Activated T-cell treated with anti-CD3 and anti-CD28 coated beads, Interleukin-2, amount 50 U/mL, for 24 hours (primary cell): ENCODE results near the gene GPR37L1.

Experiments
- DNase-seq: peaks from one replicate; pipeline ENCODE4 v3.0.0-alpha.2; 2020
- H3K27ac Mint-ChIP-seq: 2 replicates; pipeline ENCODE4 v1.8.0; 2020; ENCODE audit warnings: mild to moderate bottlenecking, mixed read lengths
- H3K27me3 Mint-ChIP-seq: 2 replicates; pipeline ENCODE4 v1.8.0; 2020; ENCODE audit warnings: mixed read lengths
- H3K36me3 Mint-ChIP-seq: 2 replicates; pipeline ENCODE4 v1.8.0; 2020; ENCODE audit warnings: low read depth, mixed read lengths
- H3K4me1 Mint-ChIP-seq: 2 replicates; pipeline ENCODE4 v1.8.0; 2020; ENCODE audit warnings: low read depth, mixed read lengths
- H3K4me3 Mint-ChIP-seq: 2 replicates; pipeline ENCODE4 v1.8.0; 2020; ENCODE audit warnings: mild to moderate bottlenecking, moderate library complexity, mixed read lengths
- H3K9me3 Mint-ChIP-seq: 2 replicates; pipeline ENCODE4 v1.8.0; 2020; ENCODE audit warnings: mixed read lengths

GPR37L1 gene

DNA sequence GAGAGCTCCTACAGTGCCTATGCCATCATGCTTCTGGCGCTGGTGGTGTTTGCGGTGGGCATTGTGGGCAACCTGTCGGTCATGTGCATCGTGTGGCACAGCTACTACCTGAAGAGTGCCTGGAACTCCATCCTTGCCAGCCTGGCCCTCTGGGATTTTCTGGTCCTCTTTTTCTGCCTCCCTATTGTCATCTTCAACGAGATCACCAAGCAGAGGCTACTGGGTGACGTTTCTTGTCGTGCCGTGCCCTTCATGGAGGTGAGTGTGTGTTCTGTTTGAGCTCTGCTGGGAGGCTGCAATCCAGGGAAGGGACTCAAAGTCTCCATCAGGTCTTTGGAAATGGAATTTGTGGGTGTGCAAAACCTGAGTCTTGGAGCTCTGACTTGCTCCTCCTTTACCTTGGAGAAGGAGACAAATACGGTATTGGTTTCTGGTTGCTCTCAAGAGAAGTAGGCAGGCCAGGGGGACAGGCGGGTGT is 658 bp downstream of the GPR37L1 start:
- H3K9me3 Mint-ChIP-seq: no peaks in the 10 kb centered on the region
- H3K36me3 Mint-ChIP-seq: no peaks in the 10 kb centered on the region
- no peak overlapping the region for H3K27ac Mint-ChIP-seq
- no peaks in the 10 kb centered on the region for H3K4me1 Mint-ChIP-seq
- no peak overlapping the region for H3K4me3 Mint-ChIP-seq
- DNase-seq: no peak
- peaks cover 13% of the 10 kb centered on the region for H3K27me3 Mint-ChIP-seq

GRCh38 chr1:202124142-202124541 is 1.4 kb downstream of the GPR37L1 start:
- Mint-ChIP-seq H3K36me3 (no peaks in the 10 kb centered on the region), H3K4me1 (no peaks in the 10 kb centered on the region), H3K9me3 (no peaks in the 10 kb centered on the region), H3K27ac (no peak overlapping the region), H3K27me3 (peaks cover 13% of the 10 kb centered on the region), H3K4me3 (no peak overlapping the region)
- DNase-seq: no peak

DNA sequence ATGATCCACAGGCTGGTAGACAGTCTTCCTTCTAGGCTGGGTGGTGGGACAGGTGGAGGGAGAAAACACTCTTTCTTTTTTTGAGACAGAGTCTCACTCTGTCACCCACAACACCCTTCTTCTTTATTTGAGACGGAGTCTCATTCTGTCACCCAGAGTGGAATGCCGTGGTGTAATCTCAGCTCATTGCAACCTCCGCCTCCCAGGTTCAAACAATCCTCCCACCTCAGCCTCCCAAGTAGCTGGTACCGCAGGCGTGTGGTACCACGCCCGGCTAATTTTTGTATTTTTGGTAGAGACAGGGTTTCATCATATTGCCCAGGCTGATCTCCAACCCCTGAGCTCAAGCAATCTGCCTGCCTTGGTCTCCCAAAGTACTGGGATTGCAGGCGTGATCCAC is 2.9 kb downstream of the GPR37L1 start:
- Mint-ChIP-seq H3K9me3 (no peaks in the 10 kb centered on the region), H3K27me3 (peaks cover 13% of the 10 kb centered on the region), H3K4me1 (no peaks in the 10 kb centered on the region), H3K27ac (no peak overlapping the region), H3K4me3 (no peak overlapping the region), H3K36me3 (no peaks in the 10 kb centered on the region)
- DNase-seq: no peak

- H3K4me1 Mint-ChIP-seq: no peaks in the 10 kb centered on the region
- no peak for DNase-seq
- no peaks in the 10 kb centered on the region for H3K36me3 Mint-ChIP-seq
- H3K27me3 Mint-ChIP-seq: peaks cover 8% of the 10 kb centered on the region
- no peaks in the 10 kb centered on the region for H3K9me3 Mint-ChIP-seq
- H3K27ac Mint-ChIP-seq: no peak overlapping the region
- H3K4me3 Mint-ChIP-seq: no peak overlapping the region
These were observed 3.7 kb downstream of the GPR37L1 start for GRCh38 chr1:202126426-202126825.

DNA sequence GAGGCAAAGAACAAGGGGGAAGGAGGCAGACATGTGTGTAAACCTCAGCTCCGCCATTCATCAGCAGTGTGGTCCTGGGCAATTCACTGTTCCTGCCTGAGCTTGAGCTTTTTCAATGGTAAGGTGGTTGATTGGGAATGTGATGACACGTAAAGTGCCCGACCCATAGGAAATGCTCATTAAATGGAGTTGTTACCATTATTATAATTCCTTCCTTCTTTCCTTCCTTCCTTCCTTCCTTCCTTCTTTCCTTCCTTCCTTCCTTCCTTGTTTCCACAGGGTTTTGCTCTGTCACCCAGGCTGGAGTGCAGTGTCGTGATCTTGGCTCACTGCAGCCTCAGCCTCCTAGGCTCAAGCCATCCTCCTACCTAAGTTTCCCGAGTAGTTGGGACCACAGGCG is 4.3 kb downstream of the GPR37L1 start:
- H3K36me3 Mint-ChIP-seq: peaks cover 4% of the 10 kb centered on the region
- no peaks in the 10 kb centered on the region for H3K4me1 Mint-ChIP-seq
- no peak overlapping the region for H3K27ac Mint-ChIP-seq
- peaks cover 3% of the 10 kb centered on the region for H3K27me3 Mint-ChIP-seq
- no peak overlapping the region for H3K4me3 Mint-ChIP-seq
- no peaks in the 10 kb centered on the region for H3K9me3 Mint-ChIP-seq
- no peak for DNase-seq

DNA sequence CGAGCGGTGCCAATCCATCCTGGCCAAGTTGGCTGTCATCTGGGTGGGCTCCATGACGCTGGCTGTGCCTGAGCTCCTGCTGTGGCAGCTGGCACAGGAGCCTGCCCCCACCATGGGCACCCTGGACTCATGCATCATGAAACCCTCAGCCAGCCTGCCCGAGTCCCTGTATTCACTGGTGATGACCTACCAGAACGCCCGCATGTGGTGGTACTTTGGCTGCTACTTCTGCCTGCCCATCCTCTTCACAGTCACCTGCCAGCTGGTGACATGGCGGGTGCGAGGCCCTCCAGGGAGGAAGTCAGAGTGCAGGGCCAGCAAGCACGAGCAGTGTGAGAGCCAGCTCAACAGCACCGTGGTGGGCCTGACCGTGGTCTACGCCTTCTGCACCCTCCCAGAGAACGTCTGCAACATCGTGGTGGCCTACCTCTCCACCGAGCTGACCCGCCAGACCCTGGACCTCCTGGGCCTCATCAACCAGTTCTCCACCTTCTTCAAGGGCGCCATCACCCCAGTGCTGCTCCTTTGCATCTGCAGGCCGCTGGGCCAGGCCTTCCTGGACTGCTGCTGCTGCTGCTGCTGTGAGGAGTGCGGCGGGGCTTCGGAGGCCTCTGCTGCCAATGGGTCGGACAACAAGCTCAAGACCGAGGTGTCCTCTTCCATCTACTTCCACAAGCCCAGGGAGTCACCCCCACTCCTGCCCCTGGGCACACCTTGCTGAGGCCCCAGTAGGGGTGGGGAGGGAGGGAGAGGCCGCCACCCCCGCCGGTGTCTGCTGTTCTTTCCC is 5.3 kb downstream of the GPR37L1 start:
- Mint-ChIP-seq H3K4me3 (no peak overlapping the region), H3K27ac (peak overlapping the region; percentile 54), H3K4me1 (no peaks in the 10 kb centered on the region), H3K27me3 (peaks cover 3% of the 10 kb centered on the region), H3K9me3 (no peaks in the 10 kb centered on the region), H3K36me3 (peaks cover 14% of the 10 kb centered on the region)
- no peak for DNase-seq

DNA sequence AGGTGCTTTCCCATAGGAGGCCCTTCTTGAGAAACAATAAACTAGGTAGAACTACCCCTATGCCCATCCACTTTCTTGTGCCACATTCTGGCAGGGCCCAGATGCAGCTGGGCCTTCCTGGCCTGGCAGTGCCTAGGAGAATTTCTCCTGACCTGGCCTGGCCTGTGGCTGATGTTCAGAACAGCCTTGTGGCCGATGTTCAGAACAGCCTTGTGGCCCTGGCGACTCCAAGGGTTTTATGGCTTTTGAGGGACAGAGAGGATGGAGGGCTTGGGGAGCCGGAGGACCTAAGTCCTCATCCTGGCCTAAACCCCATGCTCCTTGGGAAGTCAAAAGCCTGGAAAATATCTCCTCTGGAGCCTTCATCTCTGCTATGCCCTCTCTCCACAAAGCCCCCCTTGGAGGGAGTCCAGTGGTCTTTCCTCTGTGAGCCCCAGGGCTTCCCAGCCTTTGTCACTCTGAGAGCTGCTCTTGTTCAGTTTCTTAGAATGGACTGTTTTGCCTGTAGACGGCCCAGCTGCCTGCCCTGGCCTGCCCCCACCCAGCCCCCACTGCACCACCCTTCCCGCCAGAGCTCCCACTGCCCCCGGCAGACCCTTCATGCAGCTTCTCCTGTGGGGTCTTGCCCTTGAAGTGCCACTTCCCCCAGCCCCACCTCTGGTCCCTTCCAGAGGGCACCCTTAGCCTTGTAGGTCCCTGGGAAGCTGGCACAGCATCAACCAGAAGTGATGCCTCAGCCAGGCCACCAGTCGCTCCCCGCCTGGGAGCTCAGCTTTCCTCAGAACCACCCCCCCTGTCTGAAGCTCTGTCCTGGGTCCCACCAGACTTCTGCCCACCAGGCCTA is 7.0 kb downstream of the GPR37L1 start:
- Mint-ChIP-seq H3K4me3 (no peak overlapping the region), H3K4me1 (no peaks in the 10 kb centered on the region), H3K36me3 (peaks cover 28% of the 10 kb centered on the region), H3K27me3 (no peaks in the 10 kb centered on the region), H3K9me3 (no peaks in the 10 kb centered on the region), H3K27ac (no peak overlapping the region)
- DNase-seq: no peak

DNA sequence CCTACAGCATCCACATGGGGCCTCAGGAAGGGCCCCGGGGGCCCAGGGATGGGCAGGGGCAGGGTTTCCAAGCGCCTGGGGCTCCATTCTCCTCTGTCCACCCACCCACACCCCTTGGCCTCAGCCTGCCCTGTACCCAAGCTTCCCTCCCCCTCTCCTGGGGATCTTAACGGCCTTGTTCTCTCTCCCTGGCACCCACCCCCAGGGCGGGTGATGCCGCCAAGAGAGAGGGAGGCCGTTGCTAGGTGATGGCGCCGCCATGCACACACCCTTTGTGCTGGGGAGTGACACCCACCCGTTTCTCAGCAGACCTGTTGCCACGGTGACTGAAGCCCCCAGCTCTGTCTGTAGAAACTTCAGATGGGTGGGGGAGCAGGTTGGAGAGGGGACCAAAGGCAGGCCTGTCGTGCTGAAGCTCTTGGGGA is 7.6 kb downstream of the GPR37L1 start:
- no peak overlapping the region for H3K27ac Mint-ChIP-seq
- H3K4me3 Mint-ChIP-seq: no peak overlapping the region
- H3K4me1 Mint-ChIP-seq: no peaks in the 10 kb centered on the region
- no peaks in the 10 kb centered on the region for H3K27me3 Mint-ChIP-seq
- peaks cover 35% of the 10 kb centered on the region for H3K36me3 Mint-ChIP-seq
- H3K9me3 Mint-ChIP-seq: no peaks in the 10 kb centered on the region
- DNase-seq: no peak

- H3K4me1 Mint-ChIP-seq: no peaks in the 10 kb centered on the region
- H3K9me3 Mint-ChIP-seq: no peaks in the 10 kb centered on the region
- H3K4me3 Mint-ChIP-seq: no peak overlapping the region
- no peak for DNase-seq
- peaks cover 41% of the 10 kb centered on the region for H3K36me3 Mint-ChIP-seq
- H3K27ac Mint-ChIP-seq: no peak overlapping the region
- H3K27me3 Mint-ChIP-seq: no peaks in the 10 kb centered on the region
These were observed 8.3 kb downstream of the GPR37L1 start for GRCh38 chr1:202130816-202131522.

GRCh38 chr1:202131956-202132821 is 9.5 kb downstream of the GPR37L1 start:
- H3K36me3 Mint-ChIP-seq: peaks cover 44% of the 10 kb centered on the region
- H3K27me3 Mint-ChIP-seq: no peaks in the 10 kb centered on the region
- H3K4me3 Mint-ChIP-seq: no peak overlapping the region
- no peak for DNase-seq
- H3K27ac Mint-ChIP-seq: peak overlapping the region; percentile 22
- no peaks in the 10 kb centered on the region for H3K9me3 Mint-ChIP-seq
- H3K4me1 Mint-ChIP-seq: no peaks in the 10 kb centered on the region

- Mint-ChIP-seq H3K27ac (no peak overlapping the region), H3K27me3 (no peaks in the 10 kb centered on the region), H3K4me3 (no peak overlapping the region), H3K4me1 (no peaks in the 10 kb centered on the region), H3K9me3 (no peaks in the 10 kb centered on the region), H3K36me3 (peaks cover 52% of the 10 kb centered on the region)
- DNase-seq: no peak
These were observed 10.3 kb downstream of the GPR37L1 start for GRCh38 chr1:202133001-202133400.

DNA sequence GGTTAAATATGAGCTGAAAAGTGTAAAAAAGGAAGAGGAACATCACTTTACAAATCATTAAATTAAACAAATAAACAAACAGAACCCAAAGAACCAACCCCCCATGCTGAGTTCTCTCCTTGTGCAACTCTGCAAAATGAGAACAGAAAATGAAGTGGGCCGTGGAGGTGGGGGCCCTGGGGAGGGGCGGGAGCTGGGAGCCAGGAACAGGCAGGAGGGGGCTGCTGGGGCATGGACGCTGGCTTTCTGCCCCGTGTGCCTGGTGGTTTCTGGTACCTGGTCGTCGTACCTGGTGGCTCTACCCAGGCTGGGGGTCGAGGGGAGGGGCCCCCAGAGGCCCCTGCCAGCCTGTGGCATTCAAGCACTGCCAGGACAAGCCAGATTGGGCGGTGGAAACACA is 10.8 kb downstream of the GPR37L1 start:
- Mint-ChIP-seq H3K4me3 (no peak overlapping the region), H3K9me3 (no peaks in the 10 kb centered on the region), H3K27ac (no peak overlapping the region), H3K36me3 (peaks cover 57% of the 10 kb centered on the region), H3K27me3 (no peaks in the 10 kb centered on the region), H3K4me1 (peaks cover under 1% of the 10 kb centered on the region)
- no peak for DNase-seq

GRCh38 chr1:202133989-202134388 is 11.3 kb downstream of the GPR37L1 start:
- H3K36me3 Mint-ChIP-seq: peaks cover 61% of the 10 kb centered on the region
- DNase-seq: no peak
- H3K9me3 Mint-ChIP-seq: no peaks in the 10 kb centered on the region
- peaks cover 4% of the 10 kb centered on the region for H3K4me1 Mint-ChIP-seq
- H3K27ac Mint-ChIP-seq: no peak overlapping the region
- H3K27me3 Mint-ChIP-seq: no peaks in the 10 kb centered on the region
- no peak overlapping the region for H3K4me3 Mint-ChIP-seq

DNA sequence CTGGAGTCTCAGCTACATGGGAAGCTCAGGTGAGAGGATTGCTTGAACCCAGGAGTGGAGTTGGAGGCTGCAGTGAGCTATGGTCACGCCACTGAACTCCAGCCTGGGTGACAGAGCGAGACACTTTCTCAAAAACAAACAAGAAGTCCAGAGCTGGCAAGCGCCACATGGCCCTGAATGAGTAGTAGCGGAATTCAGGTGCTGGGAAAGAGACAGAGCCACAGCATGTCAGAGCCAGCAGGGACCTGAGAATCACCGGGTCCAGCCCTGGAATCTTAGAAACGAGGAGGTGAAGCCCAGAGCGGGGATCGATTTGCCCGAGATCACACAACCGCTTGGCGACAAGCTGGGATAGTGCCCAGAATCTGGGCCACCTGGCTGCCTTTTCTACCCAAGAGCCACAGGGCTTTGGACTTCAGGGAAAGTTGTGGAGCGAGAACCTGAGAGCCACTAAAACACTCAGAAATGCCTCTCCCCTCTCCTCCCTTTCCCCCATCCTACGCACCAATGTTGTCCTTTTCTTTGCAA is 12.0 kb downstream of the GPR37L1 start:
- Mint-ChIP-seq H3K4me1 (peaks cover 6% of the 10 kb centered on the region), H3K4me3 (no peak overlapping the region), H3K36me3 (peaks cover 62% of the 10 kb centered on the region), H3K27me3 (no peaks in the 10 kb centered on the region), H3K27ac (no peak overlapping the region), H3K9me3 (no peaks in the 10 kb centered on the region)
- no peak for DNase-seq
